Adrenal gland (tissue), 12 donors: Measurements from ENCODE around the gene F12. TPM values are rescaled to one million over a fixed set of nuclear protein-coding genes. Genes with fewer than 3 reads are reported as not detected.

Experiments used
- DNase-seq, 7 donors: peaks; one replicate each; pipeline ENCODE4 v3.0.0-alpha.2; 2019 to 2020
- H3K27ac ChIP-seq, 5 donors: fragments of 200-600 bp; sonication (generic) in 4 of 5; 1 replicate in 3 of 5; 2 replicates in 2 of 5; pipeline versions ENCODE4 v1.5.1 to v1.8.0; 2016 to 2020; ENCODE audit warnings: mild to moderate bottlenecking in 1 of 5
- H3K27me3 ChIP-seq: fragments of 200-600 bp; 2 replicates; pipeline ENCODE4 v1.8.0; 2021
- H3K36me3 ChIP-seq, 2 donors: fragments of 200-600 bp; replicated peaks in 1 of 2; 1 replicate in 1 of 2; 2 replicates in 1 of 2; pipeline versions ENCODE4 v1.5.1 to v1.8.0; 2018 to 2022
- H3K4me1 ChIP-seq, 2 donors: fragments of 200-600 bp; replicated peaks in 1 of 2; 1 replicate in 1 of 2; 2 replicates in 1 of 2; pipeline versions ENCODE4 v1.5.1 to v1.8.0; 2018 to 2021
- H3K4me3 ChIP-seq, 4 donors: fragments of 200-600 bp; sonication (generic) in 3 of 4; one replicate each; pipeline ENCODE4 v1.5.1; 2016 to 2018
- H3K9me3 ChIP-seq, 3 donors: fragments of 200-600 bp; sonication (generic) in 1 of 3; replicated peaks in 1 of 3; 1 replicate in 2 of 3; 2 replicates in 1 of 3; pipeline versions ENCODE4 v1.5.1 to v1.8.0; 2016 to 2021
- CTCF ChIP-seq, 6 experiments: fragments of 450-650 bp in 4 of 6; fragments of 200-600 bp in 2 of 6; sonication (generic) in 1 of 6; IDR thresholded peaks; 1 replicate in 5 of 6; 2 replicates in 1 of 6; pipeline versions ENCODE4 v1.5.1 to v1.8.0; 2016 to 2021; ENCODE audit warnings: antibody characterized with exemption in 6 of 6, mild to moderate bottlenecking in 2 of 6, moderate library complexity in 1 of 6
- POLR2A ChIP-seq, 2 donors: fragments of 450-650 bp; IDR thresholded peaks; one replicate each; pipeline ENCODE4 v1.6.1; 2017; ENCODE audit warnings: antibody characterized with exemption in 2 of 2, mild to moderate bottlenecking in 2 of 2, moderate library complexity in 1 of 2
- WGBS, 4 donors: extraction: QIAGEN DNeasy Blood & Tissue Kit in 2 of 4; methylation state at CpG; one replicate each; pipeline versions ENCODE4 v1.1.5 to v1.1.7; 2013 to 2017; 5-methylcytosine and 5-hydroxymethylcytosine counted together
- intact Hi-C, 2 donors: fragments of 100-400 bp; cut with DNase I; formaldehyde crosslinking; loops; one replicate each; pipeline versions ENCODE4 v1.14.1 to v1.15.0; 2022 to 2023
- polyA plus RNA-seq, 3 donors: library from polyadenylated mRNA; stranded (reverse); fragments of 200-250 nt in 2 of 3; fragments of 350-450 nt in 1 of 3; fragmentation: Illumina TruSeq in 1 of 3; extraction: RNeasy Lipid Tissue Mini Kit (QIAGEN cat#74804) in 1 of 3; gene quantifications; one replicate each; pipeline ENCODE4 v1.2.3, GENCODE V29; 2013 to 2014
- total RNA-seq, 9 donors: library from RNA; depleted of rRNA in 4 of 9; stranded (reverse); fragments of >200 nt in 4 of 9; fragments of 120-200 nt in 1 of 9; fragmentation: NEBNext Ultra II Directional in 1 of 9; extraction: Animal tissue kit (Norgen Biotek cat#: 25700) in 1 of 9; gene quantifications; one replicate each; pipeline versions ENCODE4 v1.1.0 to v1.2.4, GENCODE V29; 2013 to 2023
- donor health status: healthy with polysubstance abuse.
- donor health status: Bipolar disorder and iron deficiency.
- donor health status: DM: yes; HTN: yes; CAD: no.
- donor health status: DM: no; HTN: no; CAD: no.
- donor health status: DM: no; HTN: no; CAD: no.
- donor health status: DM: yes; HTN: yes; CAD: no.

Gene F12
- total and polyA plus RNA-seq, 12 donors = 0.11 to 0.80 (median 0.36) TPM; not detected in 3

- no peaks in the 10 kb centered on the region for H3K9me3 ChIP-seq
- WGBS, 4 donors = 1 to 2% (median 1%) methylated on average over 9 to 89 of the region's 89 CpGs
- no peaks in the 10 kb centered on the region for H3K27me3 ChIP-seq
- intact Hi-C loops = no loop called here
- peak; percentile 50 to 76 (median 62) for DNase-seq
- peaks cover 18 to 20% of the 10 kb centered on the region in 2 donors for H3K4me1 ChIP-seq
- peak in 2 of 6 experiments; percentile 4 to 8 for TF ChIP-seq CTCF (IDR thresholded peaks at IDR 0.05)
- no peak for TF ChIP-seq POLR2A (IDR thresholded peaks at IDR 0.05)
- peaks cover 0 to 6% of the 10 kb centered on the region in 2 donors for H3K36me3 ChIP-seq
- peak within 1 kb of the TSS in 3 of 4 donors; percentile 7 to 77 (median 13) for H3K4me3 ChIP-seq
- H3K27ac ChIP-seq = peak within 1 kb of the TSS in 3 of 5 donors; percentile 33 to 79 (median 71)
Measured at GRCh38 chr5:177446200-177447065, 37.1 kb upstream of the F12 start, which contains the start of gene PRR7. TSS of gene PRR7 (plus strand) at chr5:177446814. CDS start at chr5:177455068, 8,254 bp downstream.

- intact Hi-C loops = no loop called here
- no peak for DNase-seq
Measured at GRCh38 chr5:177445917-177446199, 36.5 kb upstream of the F12 start.

GRCh38 chr5:177445052-177445916 is 35.9 kb upstream of the F12 start:
- no peak overlapping the region for H3K4me3 ChIP-seq
- intact Hi-C loops = no loop called here

More at GRCh38 chr5:177445917-177446199, 36.5 kb upstream of the F12 start:
- 23 to 37% (median 28%) methylated on average over 6 to 8 of the region's 8 CpGs for WGBS, 4 donors
- Histone ChIP-seq H3K4me1 (peaks cover 18 to 20% of the 10 kb centered on the region in 2 donors), H3K27me3 (no peaks in the 10 kb centered on the region), H3K36me3 (peaks cover 0 to 12% of the 10 kb centered on the region in 2 donors), H3K27ac (no peak overlapping the region), H3K4me3 (no peak overlapping the region), H3K9me3 (no peaks in the 10 kb centered on the region)
- no peak for TF ChIP-seq POLR2A (IDR thresholded peaks at IDR 0.05)
- TF ChIP-seq CTCF (IDR thresholded peaks at IDR 0.05) = no peak

More at GRCh38 chr5:177445052-177445916, 35.9 kb upstream of the F12 start:
- no peak for DNase-seq
- Histone ChIP-seq H3K27me3 (no peaks in the 10 kb centered on the region), H3K4me1 (peaks cover 18 to 20% of the 10 kb centered on the region in 2 donors), H3K9me3 (no peaks in the 10 kb centered on the region), H3K36me3 (peaks cover 0 to 12% of the 10 kb centered on the region in 2 donors), H3K27ac (no peak overlapping the region)
- TF ChIP-seq CTCF (IDR thresholded peaks at IDR 0.05) = no peak
- TF ChIP-seq POLR2A (IDR thresholded peaks at IDR 0.05) = no peak
- 69 to 76% (median 73%) methylated on average over 8 to 10 of the region's 10 CpGs for WGBS, 4 donors
